ENCODE data around the gene USH2A.
A peak's percentile ranks its signal among the peaks of the same experiment; 100 is the strongest.

Gene USH2A

DNA sequence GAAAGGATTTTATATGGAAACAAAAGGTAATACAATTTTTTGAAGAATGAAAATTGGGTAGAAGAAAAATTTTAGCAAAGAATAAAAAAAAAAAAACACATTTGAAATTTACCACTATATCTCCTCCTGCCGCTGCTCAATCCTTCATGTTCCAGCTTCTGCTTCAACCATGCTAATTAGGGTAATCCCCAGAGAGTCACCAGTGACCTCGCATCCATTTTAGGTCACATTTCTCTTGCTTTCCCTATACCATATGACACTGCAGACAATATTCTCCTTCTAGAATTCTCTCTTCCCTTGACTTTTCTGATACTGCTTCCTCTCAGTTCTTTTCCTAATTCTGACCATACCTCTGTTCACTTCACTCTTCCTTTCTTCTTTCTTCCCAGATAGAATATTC is 237.1 kb downstream of the USH2A start:
- no peak for DNase-seq (ENCODE audit: extremely low read depth, low read depth)
- H3K4me3 ChIP-seq (replicated peaks; ENCODE audit: low read depth, low read length) = no peak overlapping the region
- TF ChIP-seq, protein P1, sequence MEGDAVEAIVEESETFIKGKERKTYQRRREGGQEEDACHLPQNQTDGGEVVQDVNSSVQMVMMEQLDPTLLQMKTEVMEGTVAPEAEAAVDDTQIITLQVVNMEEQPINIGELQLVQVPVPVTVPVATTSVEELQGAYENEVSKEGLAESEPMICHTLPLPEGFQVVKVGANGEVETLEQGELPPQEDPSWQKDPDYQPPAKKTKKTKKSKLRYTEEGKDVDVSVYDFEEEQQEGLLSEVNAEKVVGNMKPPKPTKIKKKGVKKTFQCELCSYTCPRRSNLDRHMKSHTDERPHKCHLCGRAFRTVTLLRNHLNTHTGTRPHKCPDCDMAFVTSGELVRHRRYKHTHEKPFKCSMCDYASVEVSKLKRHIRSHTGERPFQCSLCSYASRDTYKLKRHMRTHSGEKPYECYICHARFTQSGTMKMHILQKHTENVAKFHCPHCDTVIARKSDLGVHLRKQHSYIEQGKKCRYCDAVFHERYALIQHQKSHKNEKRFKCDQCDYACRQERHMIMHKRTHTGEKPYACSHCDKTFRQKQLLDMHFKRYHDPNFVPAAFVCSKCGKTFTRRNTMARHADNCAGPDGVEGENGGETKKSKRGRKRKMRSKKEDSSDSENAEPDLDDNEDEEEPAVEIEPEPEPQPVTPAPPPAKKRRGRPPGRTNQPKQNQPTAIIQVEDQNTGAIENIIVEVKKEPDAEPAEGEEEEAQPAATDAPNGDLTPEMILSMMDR (IDR thresholded peaks at IDR 0.05; ENCODE audit: low read depth, low read length, missing control alignments) = no peak

DNA sequence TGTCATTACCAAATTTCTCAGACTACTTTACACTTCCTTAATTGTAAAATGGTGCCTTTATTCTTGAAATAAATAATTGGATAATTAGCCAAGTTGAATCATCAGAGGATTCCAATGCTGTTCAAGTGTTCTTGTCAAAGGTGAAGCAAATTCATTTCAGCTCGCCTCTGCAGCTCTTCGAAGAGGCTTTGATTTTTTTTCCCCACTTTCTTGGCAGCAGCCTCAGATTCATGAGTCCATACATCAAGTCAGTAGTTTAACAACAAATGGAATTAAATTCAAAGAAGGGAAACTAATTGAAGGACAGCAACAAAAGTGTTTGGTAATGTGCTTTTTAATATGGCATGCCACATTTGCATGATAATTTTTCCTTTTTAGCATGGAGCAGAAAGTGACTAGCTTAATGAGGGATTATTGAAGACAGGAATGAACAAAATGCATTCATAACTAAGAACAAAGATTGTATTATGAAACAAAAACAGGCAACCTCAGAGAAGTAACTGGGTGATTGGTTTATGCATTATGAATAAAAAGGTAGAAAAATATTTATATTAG is 239.0 kb downstream of the USH2A start:
- TF ChIP-seq, protein P1 (IDR thresholded peaks at IDR 0.05; ENCODE audit: low read depth, low read length, missing control alignments) = no peak
- no peak for DNase-seq (ENCODE audit: extremely low read depth, low read depth)
- H3K4me3 ChIP-seq (replicated peaks; ENCODE audit: low read depth, low read length) = no peak overlapping the region

DNA sequence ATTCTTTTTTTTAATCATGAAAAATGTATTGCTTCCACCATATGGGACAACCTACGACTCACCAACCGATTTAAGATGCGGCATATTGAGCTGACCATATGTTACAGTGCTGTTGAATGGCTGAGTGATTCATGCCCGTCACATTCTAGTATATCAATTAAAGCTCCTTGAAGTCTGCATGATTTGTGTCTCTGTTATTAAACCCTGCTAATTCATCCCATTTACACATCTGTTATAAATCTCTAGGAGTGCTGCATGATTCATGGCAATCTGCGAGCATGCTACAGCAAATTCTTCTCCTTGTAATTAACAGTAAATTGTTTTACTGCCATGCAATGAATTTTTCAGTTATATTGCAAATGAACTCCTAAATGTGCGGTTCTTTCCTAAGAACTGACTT is 239.8 kb downstream of the USH2A start:
- no peak overlapping the region for H3K4me3 ChIP-seq (replicated peaks; ENCODE audit: low read depth, low read length)
- peak; percentile 36 for DNase-seq (ENCODE audit: extremely low read depth, low read depth)
- TF ChIP-seq, protein P1 (IDR thresholded peaks at IDR 0.05; ENCODE audit: low read depth, low read length, missing control alignments) = no peak

DNA sequence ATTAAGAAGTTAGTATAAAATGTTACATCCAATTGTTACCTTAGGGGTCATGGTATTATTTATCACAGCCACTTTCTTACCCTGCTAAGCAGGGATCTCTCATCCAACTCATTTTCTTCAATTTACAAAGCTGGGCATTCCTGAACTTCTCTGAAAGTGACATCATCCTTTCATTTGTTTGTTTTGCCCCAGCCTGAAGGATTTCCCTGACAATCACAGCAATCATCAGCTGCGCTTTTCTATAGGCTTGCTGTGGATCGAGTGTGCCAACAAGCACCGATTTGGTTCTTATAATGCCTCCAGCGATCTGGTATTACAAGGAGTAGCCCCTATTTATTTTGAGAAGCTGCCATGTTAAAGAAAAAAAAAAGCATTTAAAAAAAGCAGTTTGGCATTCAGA is 240.2 kb downstream of the USH2A start:
- DNase-seq (ENCODE audit: extremely low read depth, low read depth) = no peak
- TF ChIP-seq, protein P1 (IDR thresholded peaks at IDR 0.05; ENCODE audit: low read depth, low read length, missing control alignments) = no peak
- H3K4me3 ChIP-seq (replicated peaks; ENCODE audit: low read depth, low read length) = no peak overlapping the region

DNA sequence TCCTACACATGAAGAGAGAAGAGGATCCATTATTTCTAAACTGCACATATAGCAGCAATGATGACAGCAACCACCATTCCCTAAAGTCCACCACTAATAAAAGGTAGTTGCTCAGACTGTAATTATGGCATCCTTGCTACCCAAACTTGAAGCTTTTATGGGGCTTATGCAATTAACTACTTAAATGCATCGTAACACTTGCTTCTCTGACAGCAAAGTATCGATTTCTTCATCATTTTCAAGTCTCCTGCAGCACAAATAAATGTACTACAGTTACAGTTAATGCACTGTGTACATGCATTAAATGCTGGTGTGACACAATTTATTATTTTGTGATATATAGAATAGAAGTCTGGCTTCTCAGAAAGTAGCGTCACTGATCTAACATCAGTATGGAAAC is 241.7 kb downstream of the USH2A start:
- TF ChIP-seq, protein P1 (IDR thresholded peaks at IDR 0.05; ENCODE audit: low read depth, low read length, missing control alignments) = no peak
- H3K4me3 ChIP-seq (replicated peaks; ENCODE audit: low read depth, low read length) = no peak overlapping the region
- DNase-seq (ENCODE audit: extremely low read depth, low read depth) = no peak

DNA sequence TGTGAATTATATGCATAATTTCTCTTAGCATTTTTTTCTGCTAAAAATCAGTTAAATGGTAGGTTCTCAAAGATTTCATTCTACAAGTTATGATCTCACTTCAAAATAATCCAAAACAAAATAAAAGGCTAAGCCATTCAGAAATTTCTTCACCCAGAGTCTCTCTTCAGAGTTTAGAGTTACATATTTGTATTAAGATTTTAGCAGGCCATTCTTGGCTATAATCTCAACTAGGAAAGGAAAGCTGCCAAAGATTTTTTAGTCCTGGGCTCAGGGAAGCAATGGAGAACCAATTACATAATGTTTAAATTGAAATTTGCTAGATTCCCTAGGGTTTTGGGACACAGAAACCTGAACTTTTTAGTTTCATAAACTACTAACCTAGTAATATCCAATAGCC is 245.0 kb downstream of the USH2A start:
- TF ChIP-seq, protein P1 (IDR thresholded peaks at IDR 0.05; ENCODE audit: low read depth, low read length, missing control alignments) = no peak
- DNase-seq (ENCODE audit: extremely low read depth, low read depth) = no peak
- H3K4me3 ChIP-seq (replicated peaks; ENCODE audit: low read depth, low read length) = no peak overlapping the region

DNA sequence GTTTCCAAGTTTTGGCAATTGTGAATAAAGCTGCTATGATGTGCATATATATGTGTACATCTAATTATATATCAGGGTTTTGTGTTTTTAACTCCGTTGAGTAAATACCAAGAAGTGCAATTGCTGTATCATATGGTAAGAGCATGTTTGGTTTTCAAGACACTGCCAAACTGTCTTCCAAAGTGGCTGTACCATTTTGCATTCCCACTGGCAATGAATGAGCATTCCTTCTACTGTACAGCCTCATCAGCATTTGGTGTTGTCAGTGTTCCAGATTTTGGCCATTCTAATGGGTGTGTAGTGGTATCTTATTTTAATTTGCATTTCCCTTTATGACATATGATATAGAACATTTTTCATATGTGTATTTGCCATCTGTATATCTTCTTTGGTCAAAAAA is 246.3 kb downstream of the USH2A start:
- TF ChIP-seq, protein P1 (IDR thresholded peaks at IDR 0.05; ENCODE audit: low read depth, low read length, missing control alignments) = no peak
- DNase-seq (ENCODE audit: extremely low read depth, low read depth) = no peak
- no peak overlapping the region for H3K4me3 ChIP-seq (replicated peaks; ENCODE audit: low read depth, low read length)
